Pons (tissue), 1 donor: ENCODE results near the gene GDF3.
"Not testable (repeated sequence)": the region's sequence is repeated elsewhere in the genome, so short reads cannot be mapped to it uniquely, and the experiment has no call there.

ENCODE experiments used
- DNase-seq: peaks from one replicate; pipeline ENCODE4 v3.0.0-alpha.2; 2016; ENCODE audit warnings: low spot score

Gene GDF3

GRCh38 chr12:7667125-7667524 is 28.4 kb downstream of the GDF3 start:
- DNase-seq = no peak

GRCh38 chr12:7666595-7666994 is 29.0 kb downstream of the GDF3 start:
- no peak for DNase-seq

GRCh38 chr12:7661741-7662140 is 33.8 kb downstream of the GDF3 start:
- no peak for DNase-seq

GRCh38 chr12:7656121-7656520 is 39.5 kb downstream of the GDF3 start:
- no peak for DNase-seq

- DNase-seq = no peak
Observed at GRCh38 chr12:7650091-7650490, 45.5 kb downstream of the GDF3 start.

GRCh38 chr12:7647071-7647470 is 48.5 kb downstream of the GDF3 start:
- DNase-seq = no peak

GRCh38 chr12:7646178-7646475 is 49.4 kb downstream of the GDF3 start:
- no peak for DNase-seq

GRCh38 chr12:7645395-7646177 is 50.0 kb downstream of the GDF3 start:
- peak; percentile 35 for DNase-seq

GRCh38 chr12:7642876-7643309 is 52.7 kb downstream of the GDF3 start:
- no peak for DNase-seq

- DNase-seq = no peak
Observed at GRCh38 chr12:7642287-7642686, 53.3 kb downstream of the GDF3 start.

- not testable (repeated sequence) for DNase-seq
Observed at GRCh38 chr12:7640123-7640995, 55.2 kb downstream of the GDF3 start.
